SK-MEL-5 (cell line): Measurements from ENCODE around the gene KRT85. TPM values are rescaled to one million over a fixed set of nuclear protein-coding genes. Genes with fewer than 3 reads are reported as not detected.
A peak's percentile ranks its signal among the peaks of the same experiment; 100 is the strongest.
"Not testable (repeated sequence)": the region's sequence is repeated elsewhere in the genome, so short reads cannot be mapped to it uniquely, and the experiment has no call there.

Experiments
- DNase-seq: peaks from one replicate; pipeline ENCODE4 v3.0.0-alpha.2; 2016; ENCODE audit warnings: low read depth, low spot score
- in situ Hi-C: cut with HindIII; loops from 2 replicates; pipeline ENCODE4 v1.10.0; 2016; ENCODE audit warnings: low sequenced_read_pairs, high pct_unique_total_duplicates, low pct_unique_long_range_greater_than_20kb
- polyA plus RNA-seq, 2 experiments: library from polyadenylated mRNA; depleted of rRNA; stranded (reverse); fragments of >200 nt; gene quantifications; 2 replicates each; pipeline ENCODE4 v1.2.3, GENCODE V29; 2015
- total RNA-seq: library from RNA; depleted of rRNA; stranded (reverse); fragments of >200 nt; shearing (Covaris generic); gene quantifications from 2 replicates; pipeline ENCODE4 v1.2.3, GENCODE V29; 2014; rRNA removed

The KRT85 gene
- not detected in 2 replicates for total RNA-seq
- polyA plus RNA-seq (2015; cell fraction: cytosol; rRNA removed): not detected in 2 replicates
- polyA plus RNA-seq (2015; cell fraction: nucleus; rRNA removed): not detected in 2 replicates

DNA sequence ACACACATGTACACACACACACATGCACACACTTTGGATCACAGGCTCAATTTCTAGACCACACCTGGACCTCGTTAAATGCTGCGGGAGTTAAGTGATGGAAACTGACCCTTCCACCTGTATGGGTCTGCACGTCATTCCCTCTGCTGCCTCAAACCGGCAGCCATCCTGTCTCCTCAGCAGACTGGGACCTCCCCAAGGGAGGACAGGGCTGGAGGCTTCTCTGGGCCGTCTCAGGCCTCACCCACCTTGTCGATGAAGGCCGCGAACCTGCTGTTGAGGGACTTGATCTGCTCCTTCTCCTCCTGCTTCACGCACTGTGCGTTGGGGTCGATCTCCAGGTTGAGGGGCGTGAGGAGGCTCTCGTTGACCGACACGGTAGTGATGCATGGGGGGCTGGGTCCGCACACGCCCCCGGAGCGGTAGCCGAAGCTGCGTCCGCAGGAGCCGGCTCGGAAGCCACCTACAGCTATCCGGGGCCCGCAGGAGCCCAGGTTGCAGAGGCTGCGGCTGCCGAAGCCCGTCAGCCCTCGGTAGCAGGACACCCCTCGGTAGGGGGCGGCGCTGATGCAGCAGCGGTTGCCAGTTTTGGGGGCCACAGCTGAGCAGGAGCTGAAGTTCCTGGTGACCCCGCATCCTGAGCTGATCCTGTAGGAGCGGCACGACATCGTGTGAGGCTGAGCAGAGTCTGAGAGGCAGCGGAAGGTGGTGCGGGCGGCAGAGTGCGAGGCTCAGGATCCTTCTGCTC is at the start of gene KRT85:
Gene KRT85, minus strand, starts transcription at position 744 of the 748 bp plus-strand sequence. Its CDS starts 76 bp downstream, at position 668.
- no peak for DNase-seq
- in situ Hi-C loops: no loop called here

- no peak for DNase-seq
- in situ Hi-C loops: no loop called here
These were observed 49.5 kb upstream of the KRT85 start for GRCh38 chr12:52416795-52417194.

DNA sequence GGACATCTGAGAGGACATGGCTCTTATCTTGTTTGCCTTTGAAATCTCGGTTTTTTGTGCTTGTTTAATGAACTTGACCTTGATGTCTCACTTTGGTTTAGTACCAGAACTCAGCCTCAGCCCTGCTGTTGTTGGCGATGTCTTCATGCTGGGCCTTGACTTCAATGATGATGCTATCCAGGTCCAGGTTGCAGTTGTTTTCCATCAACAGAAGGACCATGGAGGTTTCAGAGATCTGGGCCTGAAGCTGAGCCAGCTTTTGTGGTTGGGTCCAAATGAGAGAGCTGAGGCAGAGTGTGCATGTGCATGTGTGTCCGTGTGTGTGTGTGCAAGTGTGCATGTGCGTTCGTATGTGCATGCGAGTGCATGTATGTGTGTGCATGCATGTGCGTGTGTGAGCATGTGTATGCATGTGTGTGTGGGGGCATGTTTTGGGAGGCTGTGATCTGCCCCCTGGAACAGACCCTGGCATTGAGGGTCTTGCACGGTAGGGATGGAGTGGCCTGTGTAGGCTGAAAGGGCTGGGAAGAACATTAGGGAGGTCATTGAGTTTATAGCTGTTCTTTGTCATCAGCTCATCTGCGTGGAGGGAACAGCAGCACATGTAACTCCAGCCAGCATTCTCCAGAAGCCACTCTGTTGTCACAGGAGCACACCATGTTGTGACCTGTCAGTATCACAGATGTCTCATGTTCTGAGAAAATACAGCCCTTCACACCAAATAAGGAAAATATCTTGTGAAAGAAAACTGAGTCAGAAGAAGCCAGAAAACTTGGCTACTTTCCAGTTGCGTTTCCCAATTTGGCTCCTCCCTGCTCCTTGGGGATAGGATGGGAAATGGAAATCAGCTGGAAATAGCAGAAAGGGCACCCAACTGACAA is 48.8 kb upstream of the KRT85 start:
- in situ Hi-C loops: no loop called here
- peak; percentile 12 for DNase-seq

GRCh38 chr12:52414936-52415335 is 47.7 kb upstream of the KRT85 start:
- in situ Hi-C loops: no loop called here
- DNase-seq: no peak

DNA sequence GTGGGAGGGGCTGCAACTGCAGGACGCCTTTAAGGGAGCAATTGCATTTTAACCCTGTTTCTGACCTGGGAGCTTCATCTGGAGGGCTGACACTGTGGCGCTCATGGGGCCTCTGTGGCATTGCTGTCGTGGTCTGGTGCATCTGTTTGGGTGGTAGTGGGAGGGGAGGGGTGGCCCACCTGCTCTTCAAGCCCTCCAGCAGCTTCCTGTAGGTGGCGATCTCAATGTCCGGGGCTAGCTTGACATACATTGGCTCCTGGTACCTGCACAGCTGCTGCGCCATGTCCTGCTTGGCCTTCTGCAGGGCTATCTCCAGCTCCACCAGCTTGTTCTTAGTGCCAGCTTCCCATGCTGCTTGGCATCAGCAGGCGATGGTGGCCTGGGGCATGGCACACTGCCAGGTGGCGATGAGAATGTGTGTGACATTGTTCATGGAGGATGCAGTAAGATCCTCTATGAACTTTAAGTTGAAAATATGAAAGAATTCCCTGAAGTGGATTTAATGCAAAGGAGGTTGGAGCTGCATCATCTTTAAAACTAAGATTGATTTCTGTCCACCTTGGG is 46.6 kb upstream of the KRT85 start:
- in situ Hi-C loops: no loop called here
- DNase-seq: no peak

GRCh38 chr12:52413202-52413601 is 45.9 kb upstream of the KRT85 start:
- in situ Hi-C loops: no loop called here
- no peak for DNase-seq

DNA sequence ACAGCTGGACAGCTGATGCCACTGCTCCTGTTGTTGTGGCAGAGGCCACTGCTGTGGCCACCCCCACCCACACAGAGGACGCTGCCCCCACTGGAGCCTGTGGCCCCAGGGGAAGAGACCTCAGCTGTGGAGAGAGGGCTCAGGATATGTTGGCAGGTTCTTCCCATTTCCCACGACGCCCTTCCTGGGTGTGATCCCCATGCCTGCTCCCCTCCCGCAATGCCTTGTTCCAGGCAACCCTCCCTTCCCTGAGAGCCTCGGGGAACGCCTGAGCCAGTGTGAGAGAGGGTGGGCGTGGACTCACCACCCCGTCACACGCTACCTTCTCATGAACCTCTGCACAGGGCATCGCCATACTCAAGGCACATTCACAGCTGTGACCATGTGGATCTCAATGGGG is 44.5 kb upstream of the KRT85 start:
- no peak for DNase-seq
- in situ Hi-C loops: no loop called here

- in situ Hi-C loops, DNase-seq: not testable (repeated sequence)
These were observed 43.4 kb upstream of the KRT85 start for GRCh38 chr12:52410589-52411248.

DNA sequence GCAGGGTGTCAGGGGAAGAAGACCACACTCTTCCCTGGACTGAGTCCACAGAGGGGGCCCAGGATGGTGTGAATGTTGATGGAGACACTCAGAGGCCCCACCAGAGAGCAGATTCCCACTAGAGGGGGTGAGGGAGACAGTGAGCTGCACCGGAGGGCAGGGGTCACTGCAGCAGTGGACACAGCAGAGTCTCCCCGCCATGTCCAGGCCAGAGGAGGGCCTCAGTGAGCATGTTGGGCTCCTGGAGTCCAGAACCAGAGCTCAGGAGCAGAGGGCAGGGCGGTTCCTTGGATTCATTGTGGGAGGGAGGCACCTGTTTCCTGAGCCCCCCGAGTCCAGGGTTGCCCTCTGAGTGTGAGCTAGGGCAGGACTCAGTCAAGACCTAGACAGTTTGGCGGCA is 40.6 kb upstream of the KRT85 start:
- DNase-seq: peak; percentile 4
- in situ Hi-C loops: no loop called here

GRCh38 chr12:52405922-52406385 is 38.7 kb upstream of the KRT85 start, which contains the start of gene KRT82:
Gene KRT82 (minus strand): TSS chr12:52406335. CDS start chr12:52406277, 58 bp downstream.
- in situ Hi-C loops: no loop called here
- DNase-seq: no peak

GRCh38 chr12:52404951-52405350 is 37.7 kb upstream of the KRT85 start:
- in situ Hi-C loops: no loop called here
- peak; percentile 32 for DNase-seq

DNA sequence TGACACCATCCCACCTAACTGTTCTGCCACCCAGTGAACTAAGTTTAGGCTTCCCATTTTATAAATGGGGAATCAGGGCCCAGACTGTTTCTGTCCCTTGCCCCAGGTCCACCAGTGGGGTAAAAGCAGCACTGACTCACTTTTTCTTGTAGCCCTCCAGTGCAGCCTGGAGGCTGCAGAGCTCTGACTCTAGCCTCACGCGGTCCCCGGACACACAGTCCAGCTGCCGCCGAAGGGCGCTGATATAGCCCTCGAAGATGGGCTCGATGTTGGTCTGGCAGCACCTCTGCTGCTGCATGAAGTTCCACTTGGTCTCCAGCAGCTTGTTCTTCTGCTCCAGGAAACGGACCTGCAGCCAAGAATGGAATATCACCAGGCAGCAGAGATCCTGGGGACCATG is 36.3 kb upstream of the KRT85 start:
- DNase-seq: no peak
- in situ Hi-C loops: no loop called here

GRCh38 chr12:52402873-52403540 is 35.7 kb upstream of the KRT85 start:
- in situ Hi-C loops: no loop called here
- no peak for DNase-seq

DNA sequence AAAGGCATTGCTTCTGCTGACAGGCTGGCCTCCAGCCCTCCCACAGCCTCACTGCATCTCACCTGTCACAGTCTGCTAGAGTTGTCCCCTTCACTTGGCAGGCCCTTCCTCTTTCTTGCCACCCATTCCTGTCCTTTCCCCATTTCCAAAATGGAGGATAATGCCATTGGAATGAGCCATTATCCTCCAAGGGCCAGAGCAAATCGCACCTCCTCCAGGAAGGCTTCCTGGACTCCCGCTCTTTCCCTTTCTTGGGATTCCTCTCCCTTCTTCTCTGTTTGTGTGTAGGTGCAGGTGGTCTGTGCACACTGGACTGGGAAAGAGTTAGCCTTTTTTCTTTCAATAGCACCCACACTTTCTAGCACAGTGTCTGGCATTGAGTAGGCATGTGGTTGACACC is 35.1 kb upstream of the KRT85 start:
- DNase-seq: no peak
- in situ Hi-C loops: no loop called here

- in situ Hi-C loops: no loop called here
- DNase-seq: no peak
These were observed 34.6 kb upstream of the KRT85 start for GRCh38 chr12:52401926-52402325.

GRCh38 chr12:52401526-52401925 is 34.2 kb upstream of the KRT85 start:
- no peak for DNase-seq
- in situ Hi-C loops: no loop called here

DNA sequence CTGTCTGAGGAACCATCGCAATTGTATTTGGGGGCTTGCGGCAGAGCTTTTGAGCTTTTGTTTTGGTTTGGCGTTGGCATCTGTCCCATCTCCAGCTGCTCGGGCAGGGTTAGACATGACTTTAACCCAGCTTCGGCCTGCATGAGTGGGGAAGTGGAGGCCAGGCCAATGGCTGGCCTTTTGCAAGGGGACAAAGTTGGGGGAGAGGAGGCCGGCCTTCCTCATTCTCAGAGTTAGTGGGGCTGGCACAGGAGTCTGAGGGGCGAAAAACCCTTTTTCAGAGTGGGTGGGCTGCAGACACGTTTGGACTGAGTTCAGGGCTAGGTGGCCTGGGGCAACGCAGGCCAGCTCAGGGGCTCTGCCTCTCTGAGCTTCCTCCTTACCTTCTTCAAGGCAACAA is 33.6 kb upstream of the KRT85 start:
- DNase-seq: no peak
- in situ Hi-C loops: no loop called here
